Measurements from ENCODE around the gene HSBP1L1. TPM values are rescaled to one million over a fixed set of nuclear protein-coding genes. Genes with fewer than 3 reads are reported as not detected.

The HSBP1L1 gene
- total RNA-seq, 4 donors from 2014 or later: 25.0 to 45.7 (median 41.5) TPM

DNA sequence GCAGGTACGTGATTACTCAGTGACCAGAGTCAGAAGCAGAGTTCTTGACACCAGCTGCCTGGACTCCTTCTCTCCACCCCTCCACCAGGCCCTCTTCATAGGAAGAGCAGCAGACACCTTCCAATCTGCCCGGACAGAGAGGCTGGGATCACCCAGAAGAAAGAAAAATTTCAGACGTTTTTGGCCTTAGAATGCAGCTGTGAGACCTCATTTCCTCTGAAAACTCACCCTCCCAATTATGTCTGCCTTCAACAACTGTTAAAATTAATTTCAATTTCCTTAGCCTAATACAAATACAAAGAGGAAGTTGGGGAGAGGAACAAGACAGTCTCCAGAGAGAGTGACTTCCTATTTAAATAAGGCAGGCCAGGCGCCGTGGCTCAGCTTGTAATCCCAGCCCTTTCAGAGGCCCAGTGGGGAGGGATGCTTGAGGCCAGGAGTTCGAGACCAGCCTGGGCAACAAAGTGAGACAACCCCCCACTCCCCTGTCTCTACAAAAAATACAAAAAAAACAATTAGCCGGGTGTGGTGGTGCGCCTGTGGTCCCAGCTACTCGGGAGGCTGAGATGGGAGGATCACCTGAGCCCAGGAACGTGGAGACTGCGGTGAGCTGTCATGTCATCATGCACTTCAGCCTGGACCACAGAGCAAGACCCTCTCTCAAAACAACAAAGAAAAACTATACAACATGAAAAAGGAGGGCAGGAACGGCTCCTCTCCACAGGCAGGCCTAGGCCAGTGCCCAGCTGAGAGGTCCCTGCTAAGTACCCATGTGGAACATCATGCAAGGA lies 14.6 kb upstream of the HSBP1L1 start:
- WGBS: 45% methylated on average over 12 of the region's 12 CpGs
- Histone ChIP-seq H3K4me3 (peak overlapping the region; percentile 99), H3K27ac (peak overlapping the region; percentile 96), H3K4me1 (peaks cover 69% of the 10 kb centered on the region), H3K36me3 (peaks cover 3% of the 10 kb centered on the region), H3K9me3 (no peaks in the 10 kb centered on the region), H3K27me3 (no peaks in the 10 kb centered on the region)
- TF ChIP-seq EP300 (IDR thresholded peaks at IDR 0.05) (no peak), POLR2AphosphoS5 (IDR thresholded peaks at IDR 0.05) (no peak), POLR2A (IDR thresholded peaks at IDR 0.05) (no peak)
- TF ChIP-seq, protein P1, sequence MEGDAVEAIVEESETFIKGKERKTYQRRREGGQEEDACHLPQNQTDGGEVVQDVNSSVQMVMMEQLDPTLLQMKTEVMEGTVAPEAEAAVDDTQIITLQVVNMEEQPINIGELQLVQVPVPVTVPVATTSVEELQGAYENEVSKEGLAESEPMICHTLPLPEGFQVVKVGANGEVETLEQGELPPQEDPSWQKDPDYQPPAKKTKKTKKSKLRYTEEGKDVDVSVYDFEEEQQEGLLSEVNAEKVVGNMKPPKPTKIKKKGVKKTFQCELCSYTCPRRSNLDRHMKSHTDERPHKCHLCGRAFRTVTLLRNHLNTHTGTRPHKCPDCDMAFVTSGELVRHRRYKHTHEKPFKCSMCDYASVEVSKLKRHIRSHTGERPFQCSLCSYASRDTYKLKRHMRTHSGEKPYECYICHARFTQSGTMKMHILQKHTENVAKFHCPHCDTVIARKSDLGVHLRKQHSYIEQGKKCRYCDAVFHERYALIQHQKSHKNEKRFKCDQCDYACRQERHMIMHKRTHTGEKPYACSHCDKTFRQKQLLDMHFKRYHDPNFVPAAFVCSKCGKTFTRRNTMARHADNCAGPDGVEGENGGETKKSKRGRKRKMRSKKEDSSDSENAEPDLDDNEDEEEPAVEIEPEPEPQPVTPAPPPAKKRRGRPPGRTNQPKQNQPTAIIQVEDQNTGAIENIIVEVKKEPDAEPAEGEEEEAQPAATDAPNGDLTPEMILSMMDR (IDR thresholded peaks at IDR 0.05): no peak
- peak; percentile 64 to 83 for DNase-seq (ENCODE audit: low spot score in 2 of 2)

DNA sequence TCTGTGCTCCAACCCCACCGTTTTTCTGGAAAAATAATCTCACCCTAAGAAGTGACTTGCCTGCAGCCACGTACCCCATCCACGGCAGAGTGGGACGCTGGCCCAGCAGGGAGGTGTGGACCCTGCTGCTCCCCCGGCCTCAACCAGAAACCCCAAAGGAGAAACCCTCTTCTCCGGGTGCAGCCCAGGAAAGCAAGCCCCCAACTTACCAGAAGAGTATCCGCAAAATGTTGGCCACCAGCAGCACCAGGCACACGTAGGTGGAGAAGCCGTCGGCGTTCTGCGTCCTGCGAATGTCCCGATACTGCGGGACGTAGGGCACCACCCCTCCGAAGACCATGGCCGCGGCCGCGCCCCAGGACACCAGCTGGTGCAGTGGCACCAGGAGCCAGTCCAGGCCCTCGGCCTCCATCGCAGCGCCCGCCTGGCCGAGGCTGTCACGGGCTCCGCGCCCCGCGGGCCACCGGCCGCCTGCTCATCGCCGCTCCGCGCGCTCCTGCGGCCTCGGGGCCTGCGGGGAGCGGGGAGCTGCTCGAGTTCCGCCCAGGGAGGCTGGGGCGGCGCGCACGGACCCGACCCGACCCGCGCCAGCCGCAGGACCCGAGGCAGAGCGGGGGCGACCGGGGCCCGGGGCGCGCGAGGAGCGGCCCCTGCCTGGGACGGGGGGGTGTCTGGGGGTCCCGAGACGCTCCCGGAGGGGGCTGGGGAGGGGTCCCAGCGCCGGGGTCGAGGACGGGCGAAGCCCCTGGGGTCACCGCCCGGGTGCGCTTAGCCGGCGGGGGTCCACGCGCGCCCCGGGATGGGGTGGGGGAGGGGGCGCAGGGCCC lies 13.7 kb upstream of the HSBP1L1 start:
- no peaks in the 10 kb centered on the region for H3K9me3 ChIP-seq
- no peaks in the 10 kb centered on the region for H3K27me3 ChIP-seq
- H3K36me3 ChIP-seq: peaks cover under 1% of the 10 kb centered on the region
- 2% methylated on average over 42 of the region's 81 CpGs for WGBS
- DNase-seq (ENCODE audit: low spot score in 2 of 2): peak; percentile 73 to 78
- peak overlapping the region; percentile 99 for H3K4me3 ChIP-seq
- TF ChIP-seq POLR2A (IDR thresholded peaks at IDR 0.05) (no peak), POLR2AphosphoS5 (IDR thresholded peaks at IDR 0.05) (no peak), EP300 (IDR thresholded peaks at IDR 0.05) (no peak)
- TF ChIP-seq, protein P1 (IDR thresholded peaks at IDR 0.05): no peak
- H3K4me1 ChIP-seq: peaks cover 66% of the 10 kb centered on the region
- peak overlapping the region; percentile 96 for H3K27ac ChIP-seq

DNA sequence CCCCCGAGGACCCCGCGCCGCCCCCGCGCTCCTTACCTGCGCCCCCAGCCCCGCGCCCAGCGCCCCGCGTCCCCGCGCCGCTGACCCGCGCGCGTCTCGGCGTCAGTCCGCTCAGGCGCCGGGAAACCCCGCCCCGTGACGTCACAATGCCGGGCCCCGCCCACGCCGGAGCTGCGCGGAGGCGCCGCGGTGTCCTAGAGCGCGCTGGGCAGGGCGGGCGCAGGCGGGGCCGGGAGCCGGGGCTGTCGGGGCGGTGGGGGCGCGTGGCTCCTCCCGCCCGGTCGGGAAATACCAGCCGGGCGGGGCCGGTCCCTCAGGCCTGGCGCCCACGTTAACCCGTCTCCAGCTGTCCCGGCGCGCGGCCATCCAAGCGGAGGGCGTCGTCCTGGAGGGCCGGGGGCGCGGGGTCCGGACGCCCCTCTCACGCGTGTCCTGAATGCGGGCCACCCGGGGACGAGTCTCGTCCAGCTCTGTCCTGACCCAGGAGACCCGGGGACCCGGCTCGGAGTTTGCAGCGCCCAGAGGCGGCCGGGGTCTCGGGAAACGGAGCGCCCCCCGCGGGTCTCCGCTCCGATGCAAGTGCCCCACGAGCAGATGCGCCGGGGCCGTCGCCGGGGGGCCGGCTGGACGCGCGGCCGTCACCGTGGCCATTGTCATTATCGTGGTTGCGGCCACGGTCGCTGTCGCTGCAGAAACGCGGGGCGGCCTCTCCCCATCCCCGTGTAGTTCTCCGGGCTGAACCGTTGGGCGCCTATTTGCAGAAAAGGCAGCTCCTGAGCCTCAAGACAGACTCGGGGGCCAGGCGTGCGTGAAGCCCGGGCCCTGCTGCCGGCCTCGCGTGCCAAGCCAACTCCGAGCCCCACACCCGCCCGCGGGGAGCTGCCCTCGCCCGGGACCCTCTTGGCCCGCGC lies 12.6 kb upstream of the HSBP1L1 start, which contains the start of gene SLC66A2:
SLC66A2 (minus strand) TSS at position 109 of the 911 bp plus-strand sequence. CDS start 727 bp downstream, outside the sequence.
- peak within 1 kb of the TSS; percentile 99 for H3K4me3 ChIP-seq
- no peaks in the 10 kb centered on the region for H3K9me3 ChIP-seq
- peaks cover 56% of the 10 kb centered on the region for H3K4me1 ChIP-seq
- WGBS: 0% methylated on average over 25 of the region's 126 CpGs
- no peaks in the 10 kb centered on the region for H3K27me3 ChIP-seq
- TF ChIP-seq POLR2AphosphoS5 (IDR thresholded peaks at IDR 0.05): no peak
- TF ChIP-seq POLR2A (IDR thresholded peaks at IDR 0.05): peak in 1 of 2 donors; percentile 58
- peak; percentile 94 for DNase-seq (ENCODE audit: low spot score in 2 of 2)
- peak within 1 kb of the TSS; percentile 96 for H3K27ac ChIP-seq
- H3K36me3 ChIP-seq: no peaks in the 10 kb centered on the region

DNA sequence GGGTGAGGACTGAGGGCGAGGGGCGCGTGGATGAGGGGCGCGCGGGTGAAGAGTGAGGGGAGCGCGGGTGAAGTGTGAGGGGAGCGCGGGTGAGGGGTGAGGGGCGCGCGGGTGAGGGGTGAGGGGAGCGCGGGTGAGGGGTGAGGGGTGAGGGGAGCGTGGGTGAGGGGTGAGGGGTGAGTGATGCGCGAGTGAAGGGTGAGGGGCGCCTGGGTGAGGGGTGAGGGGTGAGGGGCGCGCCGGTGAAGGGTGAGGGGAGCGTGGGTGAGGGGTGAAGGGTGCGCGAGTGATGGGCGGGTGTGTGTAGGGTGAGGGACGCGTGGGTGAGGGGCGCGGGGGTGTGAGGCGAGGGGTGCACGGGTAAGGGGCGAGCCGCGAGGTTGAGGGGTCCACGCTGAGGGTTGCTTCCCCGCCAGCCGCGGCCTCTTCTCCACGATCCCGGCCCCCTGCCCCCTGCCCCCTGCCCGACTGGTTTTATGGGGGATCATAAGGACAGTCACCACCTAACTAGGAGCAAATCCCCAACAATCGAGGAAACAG lies 11.9 kb upstream of the HSBP1L1 start:
- 31% methylated on average over 39 of the region's 43 CpGs for WGBS
- H3K27ac ChIP-seq: peak overlapping the region; percentile 96
- TF ChIP-seq, protein P1 (IDR thresholded peaks at IDR 0.05): no peak
- no peak for TF ChIP-seq POLR2A (IDR thresholded peaks at IDR 0.05)
- TF ChIP-seq EP300 (IDR thresholded peaks at IDR 0.05): no peak
- TF ChIP-seq POLR2AphosphoS5 (IDR thresholded peaks at IDR 0.05): no peak
- no peaks in the 10 kb centered on the region for H3K27me3 ChIP-seq
- H3K9me3 ChIP-seq: no peaks in the 10 kb centered on the region
- H3K4me1 ChIP-seq: peaks cover 48% of the 10 kb centered on the region
- H3K4me3 ChIP-seq: peak overlapping the region; percentile 99
- H3K36me3 ChIP-seq: no peaks in the 10 kb centered on the region
- peak in 1 of 2 donors; percentile 81 for DNase-seq (ENCODE audit: low spot score in 2 of 2)
